HG02852 (cell line): ENCODE measurements around the gene KRT14.
"Not testable (repeated sequence)": the region's sequence is repeated elsewhere in the genome, so short reads cannot be mapped to it uniquely, and the experiment has no call there.

Experiments
- ATAC-seq: cut with Tn5 transposase; IDR thresholded peaks from one replicate; pipeline ENCODE4 v1.9.1; 2021; ENCODE audit warnings: mild to moderate bottlenecking, moderate library complexity; ENCODE audit not compliant: unreplicated experiment

Gene KRT14

DNA sequence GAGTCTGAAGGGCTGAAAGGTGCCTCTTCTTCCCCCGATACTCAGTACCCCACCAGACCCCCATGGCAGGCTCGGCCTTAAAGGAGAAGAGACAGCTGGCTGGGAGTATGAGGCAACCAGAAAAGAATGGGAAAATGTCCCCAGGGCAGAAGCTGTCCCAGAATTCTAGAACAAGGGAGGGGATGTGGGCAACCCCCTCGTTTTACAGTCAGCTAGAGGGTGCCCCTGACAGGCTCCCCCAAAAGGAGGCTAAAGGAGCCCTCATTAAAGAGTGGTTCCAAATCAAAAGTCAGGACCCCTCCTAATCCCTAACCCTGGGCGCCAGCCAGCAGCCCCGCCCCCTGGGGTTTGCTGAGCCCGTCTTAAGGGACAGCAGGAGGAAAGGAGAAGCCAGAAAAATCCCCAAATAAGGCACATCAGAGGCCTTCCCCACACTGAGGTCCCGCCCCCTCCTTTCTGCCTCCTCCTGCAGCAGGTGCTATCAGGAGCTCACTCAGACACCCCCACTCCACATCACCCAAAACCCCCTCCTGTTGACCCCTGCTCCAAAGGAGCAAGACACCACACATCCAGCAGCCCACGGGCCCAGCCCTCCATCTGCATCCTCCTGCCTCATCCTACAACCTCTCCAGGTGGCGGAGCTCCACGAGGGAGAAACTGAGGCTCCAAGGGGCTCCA is 36.6 kb upstream of the KRT14 start:
- ATAC-seq: not testable (repeated sequence)

GRCh38 chr17:41622340-41623183 is 35.9 kb upstream of the KRT14 start:
- ATAC-seq: not testable (repeated sequence)

DNA sequence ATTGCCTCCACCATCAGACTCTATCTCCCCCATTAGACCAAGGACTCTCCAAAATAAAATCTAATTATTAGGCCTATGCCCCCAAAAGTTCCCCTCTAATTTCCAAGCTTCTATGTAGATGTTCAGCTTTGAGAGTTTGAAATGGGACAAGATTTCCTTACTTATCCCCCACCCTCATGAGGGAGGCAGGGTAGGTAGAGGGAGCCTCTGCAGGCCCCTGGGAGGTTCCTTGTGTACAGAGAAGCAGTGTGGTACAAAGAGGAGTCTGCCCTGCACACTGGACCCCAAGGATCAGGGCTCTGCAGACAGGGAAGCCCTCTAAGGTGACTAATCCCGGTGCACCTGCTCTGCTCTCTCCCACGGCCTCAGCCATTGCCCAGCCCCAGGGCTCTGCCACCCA is 35.2 kb upstream of the KRT14 start:
- ATAC-seq: no peak

DNA sequence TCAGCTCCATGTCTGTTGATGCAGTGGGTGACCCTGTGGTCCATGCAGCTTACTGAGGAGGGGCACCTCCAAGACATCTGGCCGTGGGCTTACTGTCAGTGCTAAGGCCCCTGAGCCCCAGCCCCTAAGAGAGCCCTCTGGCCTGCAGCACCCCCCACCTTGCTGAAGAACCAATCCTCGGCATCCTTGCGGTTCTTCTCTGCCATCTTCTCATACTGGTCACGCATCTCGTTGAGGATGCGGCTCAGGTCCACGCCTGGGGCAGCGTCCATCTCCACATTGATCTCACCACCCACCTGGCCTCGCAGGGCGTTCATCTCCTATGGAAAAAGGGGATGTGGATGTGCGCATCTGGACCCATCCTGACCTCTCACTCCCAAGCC is 34.7 kb upstream of the KRT14 start:
- ATAC-seq: not testable (repeated sequence)

DNA sequence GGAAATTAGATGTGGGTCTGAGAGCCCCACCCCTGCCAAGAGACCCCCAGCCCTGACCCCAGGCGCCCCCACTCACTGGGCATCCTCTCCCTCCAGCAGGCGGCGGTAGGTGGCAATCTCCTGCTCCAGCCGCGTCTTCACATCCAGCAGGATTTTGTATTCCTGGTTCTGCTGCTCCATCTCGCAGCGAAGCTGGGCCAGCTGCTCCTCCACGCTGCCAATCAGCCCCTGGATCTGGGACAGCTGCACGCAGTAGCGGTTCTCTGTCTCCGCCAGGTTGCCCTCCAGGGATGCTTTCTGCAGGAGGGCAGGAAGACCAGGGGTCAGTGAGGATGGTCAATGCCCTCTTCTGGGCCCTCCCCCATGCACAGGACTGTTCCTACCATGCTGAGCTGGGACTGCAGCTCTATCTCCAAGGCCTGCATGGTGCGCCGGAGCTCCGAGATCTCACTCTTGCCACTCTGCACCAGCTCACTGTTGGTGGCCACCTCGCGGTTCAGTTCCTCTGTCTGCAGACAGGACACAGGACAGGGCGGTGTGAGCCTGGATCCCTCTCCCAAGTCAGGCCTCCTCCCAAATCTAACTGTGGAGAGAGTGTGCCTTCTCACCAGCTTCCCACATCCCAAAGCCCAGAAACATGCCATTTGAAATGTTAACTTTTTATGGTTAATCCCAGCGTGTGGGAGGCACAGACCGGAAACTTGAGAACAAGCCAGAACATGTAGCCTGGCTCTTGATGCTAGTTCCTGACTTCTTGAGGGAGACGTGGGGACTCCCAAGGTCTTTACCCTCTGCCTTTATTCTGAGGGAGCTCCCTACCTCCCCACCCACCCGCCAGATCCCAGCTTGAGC is 34.1 kb upstream of the KRT14 start:
- ATAC-seq: no peak

- not testable (repeated sequence) for ATAC-seq
Measured at GRCh38 chr17:41619927-41620582, 33.4 kb upstream of the KRT14 start.

DNA sequence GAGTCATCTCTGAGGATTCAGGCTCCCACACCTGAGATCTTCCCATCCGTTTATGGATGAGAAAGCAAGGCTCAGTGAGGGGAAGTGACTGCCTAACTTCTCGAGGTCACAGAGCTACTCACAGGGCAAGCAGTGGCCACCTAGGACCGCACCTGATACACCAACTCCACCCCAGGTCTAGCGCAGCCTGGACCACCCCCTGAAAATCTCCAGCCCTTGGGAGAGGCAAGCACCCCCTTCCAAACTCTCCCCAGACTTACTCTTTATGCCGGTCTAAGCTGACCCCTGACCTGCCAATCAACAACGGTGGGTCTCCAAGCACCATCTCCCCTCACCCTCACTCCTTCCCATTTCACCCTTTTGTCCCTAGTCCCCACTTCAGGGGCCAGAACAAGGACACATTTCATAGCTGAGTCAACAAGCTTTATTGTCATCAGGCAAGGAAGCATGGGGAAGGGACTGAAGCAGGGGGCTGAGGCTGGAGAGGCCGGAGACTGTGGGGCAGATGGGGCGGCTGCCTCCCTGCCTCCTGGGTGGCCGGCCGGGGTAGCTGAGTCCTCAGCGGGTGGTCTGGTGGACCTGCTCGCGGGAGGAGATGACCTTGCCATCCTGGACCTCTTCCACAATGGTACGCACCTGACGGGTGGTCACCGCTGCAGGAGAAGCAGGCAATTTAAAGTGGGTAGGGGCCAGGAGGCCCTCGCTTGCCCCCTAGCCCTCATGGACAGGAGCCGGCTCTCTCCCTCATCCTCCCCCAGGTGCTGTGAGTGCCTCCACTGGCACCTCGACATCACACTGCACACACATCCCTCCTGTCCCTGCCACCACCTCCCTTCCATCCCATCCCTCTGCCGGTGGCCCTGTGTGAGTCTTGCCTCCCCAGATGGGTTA is 32.6 kb upstream of the KRT14 start:
- ATAC-seq: no peak

DNA sequence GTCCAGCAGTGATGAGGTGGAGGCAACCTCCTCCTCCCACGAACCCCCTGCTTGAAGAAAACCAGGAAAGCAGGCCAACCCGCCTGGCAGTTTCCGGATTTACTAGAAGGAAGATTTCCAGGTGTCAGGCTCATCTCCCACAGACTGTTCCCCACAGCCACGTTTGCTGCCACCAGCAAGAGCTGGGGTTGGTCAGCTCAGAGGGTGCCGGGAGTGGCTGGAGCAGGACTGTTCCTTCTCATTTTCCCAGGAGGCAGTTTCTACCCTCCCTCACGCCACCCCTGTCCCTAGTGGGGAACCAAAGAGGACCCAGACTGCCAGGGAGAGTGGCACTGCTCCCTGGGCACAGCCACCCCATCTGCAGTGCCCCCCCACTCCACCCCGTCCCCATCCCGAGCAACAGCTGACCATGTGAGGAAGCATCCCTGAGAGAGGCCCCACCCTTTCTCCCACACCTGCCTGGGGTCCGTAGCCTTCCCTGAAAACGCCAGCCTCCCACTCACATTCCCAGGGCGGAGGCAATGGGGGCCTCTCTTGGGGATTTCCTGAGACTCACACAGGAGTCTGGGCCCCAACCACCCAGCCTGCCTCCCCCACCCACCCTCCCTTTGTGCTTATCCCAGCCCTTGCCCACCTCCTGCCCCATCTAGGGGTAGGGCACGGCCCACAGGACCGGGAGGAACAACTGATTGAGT is 31.8 kb upstream of the KRT14 start:
- ATAC-seq: no peak

DNA sequence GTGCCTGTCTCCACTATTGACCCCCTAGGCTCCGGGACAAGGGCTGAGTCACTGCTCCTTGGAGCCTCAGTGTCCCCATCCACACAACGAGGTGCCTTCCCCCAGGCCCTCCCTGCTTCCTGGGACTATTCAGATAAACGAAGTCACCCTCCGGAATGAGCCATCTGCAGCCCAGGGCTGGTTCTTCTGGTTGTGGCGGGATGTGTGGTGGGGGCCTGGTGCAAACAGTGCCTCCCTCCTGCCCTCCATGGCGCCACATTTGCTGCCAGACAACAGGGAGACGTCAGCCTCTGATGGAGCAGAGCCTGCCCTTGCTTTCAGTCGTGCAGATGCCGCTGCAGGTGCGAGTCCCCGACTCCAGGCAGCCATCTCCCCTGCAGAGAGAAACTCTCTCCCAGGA is 31.0 kb upstream of the KRT14 start:
- ATAC-seq: no peak

DNA sequence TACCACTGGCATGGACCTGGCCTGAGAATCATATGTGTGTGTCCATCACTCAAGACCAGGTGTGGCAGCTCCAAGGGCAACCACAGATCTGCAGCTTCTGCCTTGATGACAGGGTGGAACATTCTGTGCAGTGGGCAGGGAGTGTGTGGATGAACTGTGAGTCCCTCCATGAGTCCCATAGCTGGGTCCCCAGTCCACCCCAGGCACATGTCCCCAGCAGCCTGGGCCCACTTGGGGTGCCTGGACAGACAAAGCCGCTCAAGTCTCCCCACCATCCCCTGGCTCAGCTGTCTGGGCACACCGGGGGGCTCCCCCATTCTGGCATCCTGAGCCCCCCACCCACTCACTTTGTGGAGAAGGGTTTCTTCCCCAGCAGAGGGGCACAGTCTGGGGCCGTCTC is 30.4 kb upstream of the KRT14 start:
- ATAC-seq: no peak

DNA sequence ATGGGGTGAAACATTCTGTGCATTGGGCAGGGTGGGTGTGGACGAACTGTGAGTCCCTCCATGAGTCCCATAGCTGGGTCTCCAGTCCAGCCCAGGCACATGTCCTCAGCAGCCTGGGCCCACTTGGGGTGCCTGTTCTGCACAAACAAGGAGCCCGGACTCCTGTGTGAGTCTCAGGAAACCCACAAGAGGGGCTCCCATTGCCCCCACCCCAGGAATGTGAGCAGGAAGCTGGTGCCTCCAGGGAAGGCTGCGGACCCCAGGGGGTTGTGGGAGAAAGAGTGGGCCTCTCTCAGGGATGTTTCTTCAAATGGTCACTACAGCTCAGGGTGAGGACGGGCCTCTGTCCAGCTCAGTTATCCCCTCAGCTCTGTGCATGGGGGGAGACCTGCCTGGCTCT is 29.8 kb upstream of the KRT14 start:
- ATAC-seq: not testable (repeated sequence)

DNA sequence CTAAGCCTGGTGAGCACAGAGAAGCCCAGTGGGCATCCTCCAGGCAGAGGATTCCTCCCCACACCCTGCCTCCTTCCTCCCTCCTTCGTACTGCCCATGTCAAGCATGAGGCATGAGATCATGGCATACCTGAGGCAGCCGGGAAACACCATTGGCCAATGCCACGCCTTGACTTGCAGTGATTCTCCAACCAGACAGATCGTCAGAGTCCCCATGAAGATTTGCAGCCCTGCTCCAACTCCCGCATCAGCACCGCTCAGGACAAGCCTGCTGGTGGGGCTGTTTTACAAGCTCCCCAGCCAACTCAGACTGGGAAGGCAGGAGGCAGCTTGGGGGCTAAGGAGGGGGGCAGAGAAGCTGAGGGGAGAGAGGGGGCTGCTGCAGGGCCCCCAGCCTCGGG is 28.8 kb upstream of the KRT14 start:
- no peak for ATAC-seq

DNA sequence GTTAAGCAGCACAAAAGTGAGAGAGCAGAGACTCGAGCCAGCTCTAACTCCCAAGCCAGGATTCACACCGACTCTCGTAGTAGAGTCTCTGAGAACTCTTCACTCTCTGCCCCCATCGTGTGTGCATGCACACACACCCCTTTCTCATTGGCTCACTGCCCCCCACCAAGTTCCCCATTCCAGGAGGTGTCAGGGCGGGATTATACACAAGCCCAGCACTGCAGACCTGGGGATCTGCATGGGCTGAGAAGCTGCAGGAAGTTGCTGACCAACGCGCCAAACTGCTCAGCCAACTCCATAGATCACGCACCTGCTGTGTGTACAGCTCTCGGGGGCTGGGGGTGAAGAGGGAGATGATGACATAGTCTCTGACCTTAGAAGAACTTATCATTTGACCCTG is 28.1 kb upstream of the KRT14 start:
- not testable (repeated sequence) for ATAC-seq

DNA sequence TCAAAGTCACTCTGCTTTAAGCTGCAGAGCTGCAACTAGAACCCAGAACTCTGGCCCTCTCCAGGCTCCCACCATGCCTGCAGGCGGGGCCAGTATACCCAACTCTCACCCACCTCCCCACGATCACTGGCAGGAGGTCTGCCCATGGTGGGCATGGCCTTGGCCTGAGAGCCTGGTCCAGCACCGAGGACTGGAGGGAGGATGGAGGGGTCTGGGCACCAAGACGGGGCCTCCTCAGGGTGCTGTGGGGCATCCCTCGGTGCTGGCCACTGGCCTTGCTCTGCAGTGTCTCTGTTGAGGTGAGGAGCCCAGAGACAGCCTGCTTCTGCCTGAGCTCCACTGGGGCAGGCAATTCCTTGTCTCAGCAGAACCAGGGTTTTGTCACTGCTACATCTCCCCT is 27.4 kb upstream of the KRT14 start:
- no peak for ATAC-seq

DNA sequence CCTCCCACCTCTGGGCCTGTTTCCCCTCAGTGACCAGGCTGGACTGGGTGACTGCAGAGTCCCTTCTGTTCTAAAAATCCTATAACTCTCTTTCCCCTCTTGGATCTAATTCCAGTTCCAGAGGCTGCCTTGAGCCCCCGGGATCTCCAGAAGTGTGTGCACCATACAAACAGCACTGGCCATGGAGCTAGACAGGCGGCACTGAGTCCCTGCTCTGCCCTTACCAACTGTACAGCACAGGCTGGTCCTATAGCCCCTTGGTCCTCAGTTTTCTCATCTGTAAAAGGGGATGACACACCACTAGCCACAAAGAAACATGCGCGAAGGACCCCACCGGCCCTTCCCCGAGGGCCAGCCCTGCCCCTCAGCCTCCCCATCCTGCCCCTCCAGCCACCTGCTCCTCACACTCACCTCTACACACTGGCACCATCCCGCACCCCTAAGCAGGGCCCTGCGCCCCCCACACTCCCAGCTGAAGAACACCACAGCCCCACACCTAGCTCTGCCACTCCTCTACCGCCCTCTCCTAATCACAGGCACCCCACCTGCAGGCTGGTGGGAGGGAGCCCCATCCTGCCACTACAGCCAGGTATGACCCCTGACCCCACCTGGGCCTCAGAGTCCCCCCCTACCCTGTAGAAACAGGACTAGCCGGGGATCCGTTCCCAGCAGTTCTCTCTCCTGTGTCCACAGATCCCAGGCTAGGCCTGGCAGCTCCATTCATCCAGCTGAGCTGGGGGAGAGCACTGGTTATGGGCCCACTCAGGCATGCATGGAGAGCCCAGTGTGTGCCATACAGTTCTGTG is 26.8 kb upstream of the KRT14 start:
- ATAC-seq: no peak

DNA sequence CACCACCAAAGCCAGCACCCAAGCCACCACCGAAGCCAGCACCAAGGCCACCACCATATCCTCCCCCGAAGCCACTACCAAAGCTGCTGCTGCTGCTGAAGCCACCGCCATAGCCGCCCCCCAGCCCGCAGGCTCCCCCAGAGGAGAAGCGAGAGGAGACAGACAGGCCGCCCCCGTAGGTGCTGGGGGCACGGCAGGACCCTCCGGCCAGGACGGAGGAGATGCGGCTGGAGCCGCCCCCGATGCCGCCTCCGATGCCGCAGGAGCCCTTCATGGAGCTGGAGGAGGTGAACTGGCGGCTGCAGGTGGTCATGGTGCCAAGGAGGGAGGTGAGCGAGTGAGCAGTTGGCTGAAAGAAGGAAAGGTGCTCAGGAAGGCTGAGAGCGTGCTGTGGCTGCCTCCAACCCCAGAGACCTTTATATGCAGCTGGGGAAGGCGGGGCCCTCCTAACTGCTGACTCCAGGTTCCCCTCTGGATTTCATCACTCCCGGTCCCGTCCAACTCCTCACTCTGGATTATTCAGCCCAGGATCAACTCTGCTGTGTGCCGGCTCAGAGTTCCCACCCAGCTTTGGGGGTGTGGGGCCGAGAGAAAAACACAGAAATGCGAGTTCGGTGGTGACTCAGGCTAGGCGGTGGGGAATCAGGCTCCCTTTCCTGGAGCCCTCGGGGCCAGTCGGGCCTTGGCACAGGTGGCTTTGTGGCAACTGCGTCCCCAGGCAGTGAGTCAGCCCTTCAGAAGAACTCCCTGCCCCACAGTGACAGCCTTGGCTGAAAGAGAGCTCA is 25.9 kb upstream of the KRT14 start, which contains the start of gene KRT16:
Gene KRT16 (minus strand): TSS at position 392 of the 785 bp plus-strand sequence. CDS start 79 bp downstream, at position 313.
- not testable (repeated sequence) for ATAC-seq

- no peak for ATAC-seq
Measured at GRCh38 chr17:41610965-41611640, 24.4 kb upstream of the KRT14 start.
